GM19328 (cell line): ENCODE data around the gene PPP1R13B.

ENCODE experiments used
- ATAC-seq: cut with Tn5 transposase; IDR thresholded peaks from one replicate; pipeline ENCODE4 v1.9.1; 2021; ENCODE audit warnings: mild to moderate bottlenecking, moderate library complexity; ENCODE audit not compliant: unreplicated experiment

The PPP1R13B gene

DNA sequence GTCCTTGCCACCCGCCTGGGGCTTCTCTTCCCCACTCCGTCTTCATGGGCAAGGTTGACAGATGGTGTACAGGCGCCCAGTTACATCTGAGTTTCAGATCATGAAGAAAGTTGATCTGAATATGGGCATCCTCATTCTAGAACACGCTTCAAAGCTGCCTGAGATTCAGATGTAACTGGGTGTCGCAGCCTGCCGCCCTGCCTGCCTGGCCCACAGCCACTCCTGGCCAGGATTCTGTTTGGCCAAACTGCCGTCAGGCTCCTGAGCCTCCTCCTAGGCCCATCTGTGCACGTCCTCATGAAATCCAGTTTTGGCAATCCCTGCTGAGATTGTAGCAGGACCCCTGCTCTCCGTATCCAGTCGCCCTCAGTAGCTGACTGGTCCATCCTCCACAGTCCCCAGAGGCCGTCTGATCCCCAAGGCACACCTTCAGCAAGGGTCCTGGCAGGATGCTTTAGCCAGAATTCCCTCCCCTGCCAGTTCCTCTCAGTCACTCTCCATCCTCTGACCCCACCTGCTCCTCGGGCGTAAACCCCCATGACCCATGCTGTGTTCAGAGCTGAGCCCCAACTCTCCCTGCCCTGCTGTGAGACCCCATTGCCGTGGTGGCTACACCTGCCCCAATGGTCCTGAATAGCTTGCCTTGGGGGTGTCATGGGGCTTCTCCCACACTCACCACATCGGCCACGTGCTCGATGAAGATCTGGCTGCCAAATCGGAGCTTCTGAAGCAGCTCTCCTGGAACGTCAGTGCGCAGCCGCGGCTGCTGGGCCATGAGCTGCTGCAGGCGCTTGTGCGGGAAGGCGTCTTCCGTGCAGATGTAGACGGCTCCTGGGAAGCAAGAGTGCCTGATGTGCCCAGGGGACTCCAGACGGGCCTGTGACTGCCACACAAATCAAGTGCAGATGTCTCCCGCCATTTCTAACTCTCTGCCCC, 144.6 kb downstream of the PPP1R13B start:
- no peak for ATAC-seq

- no peak for ATAC-seq
Measured at GRCh38 chr14:103702095-103702494, 145.3 kb downstream of the PPP1R13B start.

GRCh38 chr14:103700753-103701490, 146.5 kb downstream of the PPP1R13B start:
- no peak for ATAC-seq

- ATAC-seq = no peak
Measured at GRCh38 chr14:103699901-103700752, 147.2 kb downstream of the PPP1R13B start.

- no peak for ATAC-seq
Measured at GRCh38 chr14:103699261-103699661, 148.1 kb downstream of the PPP1R13B start.

DNA sequence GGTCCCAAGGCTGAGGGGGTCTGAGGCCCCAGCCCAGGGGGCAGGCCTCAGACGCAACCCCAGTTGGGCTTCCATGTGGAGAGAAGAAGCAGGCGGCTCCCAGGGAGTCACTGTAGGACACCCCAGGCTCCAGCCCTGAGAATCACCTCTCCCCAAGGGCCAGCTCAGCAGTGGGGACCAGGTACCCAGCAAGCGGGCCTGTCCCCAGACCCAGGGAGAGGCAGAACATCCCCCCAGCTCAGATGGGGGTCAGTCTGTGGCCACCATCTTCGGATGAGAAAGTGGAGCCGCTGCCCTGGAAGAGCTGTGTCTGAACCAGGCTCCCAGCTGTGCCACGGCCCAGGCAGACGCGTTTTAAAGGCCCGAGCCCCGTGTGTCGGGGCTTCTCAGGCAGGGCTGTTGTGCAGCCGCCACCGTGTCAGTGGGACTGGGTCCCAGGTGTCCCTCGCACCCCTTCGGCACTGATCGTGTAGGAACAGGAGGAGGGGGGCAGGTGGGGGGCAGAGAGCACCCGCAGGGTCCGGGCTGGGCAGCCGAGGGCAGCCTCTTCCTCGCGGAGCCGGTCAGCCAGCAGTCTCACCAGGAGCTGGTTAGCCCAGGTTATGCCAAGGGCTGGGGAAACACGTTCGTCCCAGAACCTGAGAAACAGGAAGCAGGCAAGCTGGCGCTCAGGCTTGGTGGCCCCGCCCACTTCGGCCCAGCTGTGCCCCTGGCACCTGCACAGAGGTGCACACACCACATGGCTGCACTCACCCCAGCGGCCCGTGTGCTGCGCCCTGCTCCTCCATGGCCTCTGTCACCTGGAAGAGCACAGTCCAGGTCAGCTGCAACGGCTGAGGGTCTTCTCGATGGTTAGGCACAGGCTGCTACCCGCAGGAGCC, 148.8 kb downstream of the PPP1R13B start:
- ATAC-seq = no peak

- no peak for ATAC-seq
Measured at GRCh38 chr14:103697603-103698379, 149.6 kb downstream of the PPP1R13B start.

- no peak for ATAC-seq
Measured at GRCh38 chr14:103697206-103697602, 150.2 kb downstream of the PPP1R13B start.

DNA sequence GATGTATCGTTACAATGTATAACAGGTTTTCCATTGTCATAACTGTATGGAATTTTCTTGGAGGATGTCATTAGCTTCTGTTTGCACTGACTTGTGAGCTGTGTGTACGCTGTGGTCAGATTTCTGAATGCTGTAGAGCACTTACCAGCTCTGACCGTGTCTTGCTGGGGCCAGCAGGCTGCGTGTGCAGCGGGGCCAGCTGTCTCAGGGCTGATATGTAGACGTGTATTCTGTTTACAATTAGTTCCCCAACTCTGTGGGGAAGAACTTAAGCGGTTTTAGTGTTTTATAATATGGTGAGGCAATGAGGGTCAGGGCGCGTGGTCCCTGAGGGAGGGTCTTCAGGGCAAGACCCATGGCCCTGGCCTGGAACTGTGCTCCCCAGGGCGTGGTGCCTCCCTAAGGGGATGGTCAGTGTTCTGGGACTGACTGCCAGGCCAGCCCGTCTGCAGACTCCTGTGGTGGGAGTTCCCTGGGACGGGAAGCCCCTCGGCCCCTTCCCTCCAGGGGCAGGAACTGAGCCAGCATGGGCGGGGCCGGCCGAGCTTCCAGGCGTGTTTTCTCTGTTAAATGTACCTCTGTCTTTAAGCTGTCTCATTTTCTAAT, 150.8 kb downstream of the PPP1R13B start:
- no peak for ATAC-seq

- no peak for ATAC-seq
Measured at GRCh38 chr14:103696070-103696402, 151.3 kb downstream of the PPP1R13B start.

DNA sequence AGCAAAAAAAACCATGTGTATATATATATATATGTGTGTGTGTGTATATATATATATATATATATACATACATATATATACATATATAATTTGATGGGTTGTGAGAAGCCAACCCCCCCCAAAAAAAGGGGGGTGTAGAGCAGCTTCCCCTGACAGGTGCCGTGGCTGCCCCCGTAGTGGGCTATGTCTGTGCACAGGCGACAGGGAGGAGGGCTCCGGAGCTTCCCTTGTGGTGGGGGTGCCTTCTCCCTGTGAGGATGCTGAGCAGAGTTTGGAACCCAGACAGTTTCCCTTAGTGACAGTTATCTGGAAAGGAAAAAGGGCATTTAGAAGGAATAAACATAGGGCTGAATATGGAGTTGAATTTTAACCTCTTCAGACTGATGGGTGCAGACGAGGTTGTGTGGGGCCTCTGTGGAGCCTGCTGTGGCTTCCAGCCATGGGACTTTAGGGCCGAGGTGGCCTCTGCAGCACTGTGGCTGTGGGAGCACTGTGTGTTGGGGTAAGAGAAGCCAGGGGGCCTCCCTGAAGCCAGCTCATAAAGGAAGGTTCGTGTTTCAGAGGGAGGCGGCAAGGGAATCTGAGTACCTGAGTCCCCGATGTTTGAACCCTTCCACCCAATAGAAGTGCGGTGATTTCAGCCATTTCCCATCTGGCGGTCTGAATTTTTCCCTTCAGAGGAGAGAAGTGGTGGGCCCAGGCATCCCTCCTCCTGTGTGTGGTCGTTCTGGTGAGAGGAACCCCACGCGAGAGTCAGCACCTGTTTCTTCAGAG, 151.9 kb downstream of the PPP1R13B start:
- no peak for ATAC-seq

- ATAC-seq = no peak
Measured at GRCh38 chr14:103694572-103695026, 152.8 kb downstream of the PPP1R13B start.

DNA sequence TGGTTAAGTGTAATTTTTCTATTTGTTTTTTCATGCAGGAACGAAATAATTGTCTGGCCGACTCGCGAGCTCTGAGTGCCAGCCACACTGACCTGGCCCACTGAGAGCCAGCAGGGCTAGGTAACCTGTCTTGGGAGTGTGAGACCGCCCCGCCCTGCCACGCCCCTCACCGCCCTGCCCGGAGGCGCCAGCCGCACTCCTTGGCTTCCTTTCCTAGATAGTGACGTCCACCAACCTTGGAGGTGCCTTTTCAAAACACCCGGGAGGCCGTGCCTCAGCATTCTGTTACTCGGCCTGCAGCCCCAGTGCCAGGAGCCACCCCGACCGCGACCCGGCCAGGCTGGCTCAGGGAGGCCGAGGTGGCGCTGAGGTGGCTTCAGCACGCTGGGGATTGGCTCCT, 153.9 kb downstream of the PPP1R13B start:
- no peak for ATAC-seq

DNA sequence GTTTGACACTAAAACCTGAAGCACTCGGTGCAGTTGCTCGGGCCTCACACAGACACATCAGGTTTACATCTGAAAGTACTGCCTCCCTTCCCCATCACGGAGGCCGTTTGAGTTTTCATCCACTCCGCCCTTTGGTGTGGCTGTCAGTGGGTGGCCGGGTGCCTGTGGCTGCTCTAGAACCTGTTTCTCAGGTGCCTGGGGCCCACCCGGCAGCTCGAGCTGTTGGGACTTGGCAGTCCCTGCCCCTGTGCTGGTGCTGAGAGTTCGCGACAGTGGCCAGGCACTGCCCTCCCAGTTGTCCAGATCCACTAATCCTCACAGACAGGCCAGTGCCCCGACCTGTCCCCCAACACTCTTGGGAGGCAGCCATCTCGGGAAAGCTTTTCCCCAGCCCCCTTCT, 154.5 kb downstream of the PPP1R13B start:
- no peak for ATAC-seq

DNA sequence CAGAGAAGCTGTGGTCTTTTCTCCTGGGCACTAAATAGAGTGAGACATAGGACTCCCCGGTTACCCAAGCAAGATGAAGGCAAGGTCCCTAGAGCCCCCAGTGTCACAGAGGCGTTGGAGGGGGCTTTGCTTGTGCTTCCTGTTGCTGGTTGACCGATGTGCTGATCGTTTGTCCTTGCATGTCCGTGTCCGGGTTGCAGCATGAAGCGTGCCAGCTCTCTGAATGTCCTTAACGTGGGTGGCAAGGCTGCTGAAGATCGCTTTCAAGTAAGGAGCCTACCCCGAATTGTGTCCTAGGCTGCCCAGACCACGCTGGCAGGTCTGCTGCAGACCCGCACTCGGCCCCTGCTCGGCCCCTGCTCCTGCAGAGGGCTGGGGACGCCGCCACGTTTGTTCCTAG, 155.2 kb downstream of the PPP1R13B start:
- peak; percentile 14 for ATAC-seq

- ATAC-seq = peak; percentile 64
Measured at GRCh38 chr14:103691655-103692054, 155.7 kb downstream of the PPP1R13B start.

DNA sequence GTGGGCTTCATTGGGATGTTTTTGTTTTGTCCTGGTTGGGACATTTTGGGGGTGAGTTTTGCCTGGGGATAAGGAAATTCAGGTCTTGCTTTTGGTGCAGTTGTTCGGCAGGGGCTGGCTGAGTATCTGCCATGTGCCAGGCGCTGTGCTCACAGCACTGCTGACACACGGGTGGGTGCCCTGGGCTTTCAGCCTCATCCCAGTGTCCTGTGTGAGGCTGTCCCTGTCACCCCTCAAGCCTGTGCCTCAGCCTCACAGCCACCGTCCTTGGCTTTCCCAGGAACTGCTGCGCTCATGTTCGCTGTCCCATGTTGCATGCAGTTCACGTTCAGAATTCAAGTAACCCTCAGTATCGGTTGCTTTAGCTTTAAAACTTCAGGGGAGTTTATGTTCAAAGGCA, 157.0 kb downstream of the PPP1R13B start:
- ATAC-seq = no peak
